NCI-H774 (cell line): ENCODE measurements around the gene YPEL3.

ENCODE experiments used
- DNase-seq: peaks from one replicate; lab custom pipeline; 2025; lab: John Stamatoyannopoulos, UW

Gene YPEL3

GRCh38 chr16:30090610-30091331 lies 5.2 kb downstream of the YPEL3 start:
- no peak for DNase-seq

- DNase-seq = no peak
Observed at GRCh38 chr16:30088832-30089624, 7.0 kb downstream of the YPEL3 start.

GRCh38 chr16:30088237-30088831 lies 7.7 kb downstream of the YPEL3 start:
- DNase-seq = no peak

GRCh38 chr16:30087181-30087898 lies 8.7 kb downstream of the YPEL3 start:
- DNase-seq = no peak

- no peak for DNase-seq
Observed at GRCh38 chr16:30086291-30087140, 9.5 kb downstream of the YPEL3 start.

- DNase-seq = no peak
Observed at GRCh38 chr16:30085820-30086219, 10.2 kb downstream of the YPEL3 start.

GRCh38 chr16:30085247-30085646 lies 10.8 kb downstream of the YPEL3 start:
- no peak for DNase-seq

- DNase-seq = no peak
Observed at GRCh38 chr16:30084816-30085159, 11.2 kb downstream of the YPEL3 start.

GRCh38 chr16:30084096-30084815 lies 11.8 kb downstream of the YPEL3 start:
- DNase-seq = no peak

- DNase-seq = no peak
Observed at GRCh38 chr16:30083216-30084055, 12.6 kb downstream of the YPEL3 start.

GRCh38 chr16:30082545-30083090 lies 13.4 kb downstream of the YPEL3 start:
- DNase-seq = no peak

GRCh38 chr16:30079480-30079879 lies 16.5 kb downstream of the YPEL3 start:
- no peak for DNase-seq

GRCh38 chr16:30078744-30079143 lies 17.3 kb downstream of the YPEL3 start:
- DNase-seq = no peak

GRCh38 chr16:30077656-30078055 lies 18.4 kb downstream of the YPEL3 start:
- no peak for DNase-seq

GRCh38 chr16:30076276-30076791 lies 19.7 kb downstream of the YPEL3 start:
- DNase-seq = no peak

- DNase-seq = peak; percentile 84
Observed at GRCh38 chr16:30075503-30076275, 20.3 kb downstream of the YPEL3 start, which contains the start of gene PPP4C. Gene PPP4C (plus strand): TSS chr16:30075994. CDS start chr16:30076378, 384 bp downstream.

- DNase-seq = no peak
Observed at GRCh38 chr16:30070490-30070889, 25.5 kb downstream of the YPEL3 start.
